H9 (cell line): ENCODE data around the gene ACBD6. TPM values are rescaled to one million over a fixed set of nuclear protein-coding genes. Genes with fewer than 3 reads are reported as not detected.

Experiments
- DNase-seq: peaks from one replicate; pipeline ENCODE4 v3.0.0-alpha.2; 2017
- H2AFZ ChIP-seq: one replicate; pipeline ENCODE4 v1.6.1; 2013; ENCODE audit warnings: mild to moderate bottlenecking, low read length, control low read depth, moderate library complexity
- H2AK5ac ChIP-seq: 2 replicates; pipeline ENCODE4 v1.6.1; 2013; ENCODE audit warnings: low read length, control low read depth, mixed read lengths; ENCODE audit not compliant: insufficient read length
- H2BK120ac ChIP-seq: one replicate; pipeline ENCODE4 v1.6.1; 2013; ENCODE audit warnings: low read depth, mild to moderate bottlenecking, low read length, control low read depth, inconsistent platforms; ENCODE audit not compliant: poor library complexity, severe bottlenecking
- H2BK12ac ChIP-seq: 2 replicates; pipeline ENCODE4 v1.6.1; 2013; ENCODE audit warnings: low read length, control low read depth, mixed read lengths, low read depth; ENCODE audit not compliant: insufficient read length
- H2BK15ac ChIP-seq: 2 replicates; pipeline ENCODE4 v1.6.1; 2013; ENCODE audit warnings: low read depth, low read length, control low read depth
- H2BK20ac ChIP-seq: one replicate; pipeline ENCODE4 v1.6.1; 2013; ENCODE audit warnings: low read depth, mild to moderate bottlenecking, low read length, control low read depth, inconsistent platforms; ENCODE audit not compliant: poor library complexity, severe bottlenecking
- H2BK5ac ChIP-seq: 2 replicates; pipeline ENCODE4 v1.6.1; 2013; ENCODE audit warnings: low read length, control low read depth, mixed read lengths; ENCODE audit not compliant: insufficient read length
- H3K14ac ChIP-seq: 2 replicates; pipeline ENCODE4 v1.6.1; 2013; ENCODE audit warnings: low read length, control low read depth; ENCODE audit not compliant: insufficient read depth
- H3K18ac ChIP-seq: 2 replicates; pipeline ENCODE4 v1.6.1; 2013; ENCODE audit warnings: low read depth, mild to moderate bottlenecking, mixed read lengths, low read length, control low read depth; ENCODE audit not compliant: insufficient read length
- H3K23ac ChIP-seq: 2 replicates; pipeline ENCODE4 v1.6.1; 2013; ENCODE audit warnings: low read length, control low read depth, mixed read lengths, low read depth; ENCODE audit not compliant: insufficient read length
- H3K23me2 ChIP-seq: 2 replicates; pipeline ENCODE4 v1.6.1; 2013; ENCODE audit warnings: low read depth, mild to moderate bottlenecking, mixed read lengths, low read length, control low read depth; ENCODE audit not compliant: insufficient read length, poor library complexity, severe bottlenecking
- H3K27ac ChIP-seq: 2 replicates; pipeline ENCODE4 v1.5.1; 2013; ENCODE audit warnings: low read length, control low read depth, mixed read lengths, low read depth; ENCODE audit not compliant: insufficient read length
- H3K27me3 ChIP-seq: 2 replicates; pipeline ENCODE4 v1.6.1; 2013; ENCODE audit warnings: low read length, control low read depth, inconsistent platforms; ENCODE audit not compliant: insufficient read depth
- H3K4ac ChIP-seq: 2 replicates; pipeline ENCODE4 v1.6.1; 2013; ENCODE audit warnings: low read depth, mild to moderate bottlenecking, control low read depth, inconsistent platforms, low read length, moderate library complexity
- H3K4me1 ChIP-seq: 2 replicates; pipeline ENCODE4 v1.6.1; 2013; ENCODE audit warnings: low read length, control low read depth, inconsistent platforms; ENCODE audit not compliant: insufficient read depth
- H3K4me2 ChIP-seq: 2 replicates; pipeline ENCODE4 v1.6.1; 2013; ENCODE audit warnings: low read length, control low read depth, mixed read lengths; ENCODE audit not compliant: insufficient read length, insufficient read depth
- H3K56ac ChIP-seq: 2 replicates; pipeline ENCODE4 v1.6.1; 2013; ENCODE audit warnings: low read depth, mild to moderate bottlenecking, mixed read lengths, low read length, control low read depth; ENCODE audit not compliant: insufficient read length
- H3K79me1 ChIP-seq: 2 replicates; pipeline ENCODE4 v1.6.1; 2013; ENCODE audit warnings: low read depth, mild to moderate bottlenecking, moderate library complexity, low read length, control low read depth, inconsistent platforms; ENCODE audit not compliant: insufficient read depth, poor library complexity, severe bottlenecking
- H3K79me2 ChIP-seq: 2 replicates; pipeline ENCODE4 v1.6.1; 2013; ENCODE audit warnings: low read length, control low read depth, inconsistent platforms; ENCODE audit not compliant: insufficient read depth
- H3K9ac ChIP-seq: 2 replicates; pipeline ENCODE4 v1.6.1; 2013; ENCODE audit warnings: low read length, control low read depth, mixed read lengths; ENCODE audit not compliant: insufficient read length; ENCODE audit errors: extremely low read depth
- H3K9me3 ChIP-seq: one replicate; pipeline ENCODE4 v1.6.1; 2013; ENCODE audit warnings: low read depth, low read length, inconsistent platforms; ENCODE audit not compliant: control insufficient read depth
- H3T11ph ChIP-seq: one replicate; pipeline ENCODE4 v1.6.1; 2013; ENCODE audit warnings: mild to moderate bottlenecking, low read length, control low read depth, inconsistent platforms
- H4K20me1 ChIP-seq: one replicate; pipeline ENCODE4 v1.6.1; 2013; ENCODE audit not compliant: control insufficient read depth, insufficient read length, insufficient read depth
- H4K5ac ChIP-seq: 2 replicates; pipeline ENCODE4 v1.6.1; 2013; ENCODE audit warnings: low read depth, mild to moderate bottlenecking, mixed read lengths, low read length, control low read depth; ENCODE audit not compliant: insufficient read length
- H4K8ac ChIP-seq: replicated peaks from 2 replicates; pipeline ENCODE4 v1.6.1; 2013; ENCODE audit warnings: low read length, control low read depth, mixed read lengths, low read depth; ENCODE audit not compliant: insufficient read length
- H4K91ac ChIP-seq: 2 replicates; pipeline ENCODE4 v1.6.1; 2013; ENCODE audit warnings: low read depth, mild to moderate bottlenecking, moderate library complexity, mixed read lengths, low read length, control low read depth; ENCODE audit not compliant: insufficient read length
- H3K27ac Mint-ChIP-seq, 3 experiments: 2 replicates in 2 of 3; 3 replicates in 1 of 3; pipeline ENCODE4 v1.8.0; 2020 to 2021; ENCODE audit warnings: mixed read lengths in 3 of 3, mild to moderate bottlenecking in 1 of 3, moderate library complexity in 1 of 3
- H3K27me3 Mint-ChIP-seq: 2 replicates; pipeline ENCODE4 v1.8.0; 2021; ENCODE audit warnings: low read depth, mild to moderate bottlenecking, moderate library complexity, mixed read lengths
- H3K36me3 Mint-ChIP-seq, 3 experiments: 2 replicates in 2 of 3; 3 replicates in 1 of 3; pipeline ENCODE4 v1.8.0; 2020 to 2021; ENCODE audit warnings: low read depth in 3 of 3, mixed read lengths in 3 of 3; ENCODE audit not compliant: insufficient read depth in 1 of 3
- H3K4me1 Mint-ChIP-seq, 2 experiments: 2 replicates each; pipeline ENCODE4 v1.8.0; 2020; ENCODE audit warnings: mixed read lengths in 2 of 2
- H3K4me3 Mint-ChIP-seq, 2 experiments: 2 replicates in 1 of 2; 3 replicates in 1 of 2; pipeline ENCODE4 v1.8.0; 2020 to 2021; ENCODE audit warnings: mild to moderate bottlenecking in 2 of 2, mixed read lengths in 2 of 2, moderate library complexity in 1 of 2
- H3K9me3 Mint-ChIP-seq, 2 experiments: 2 replicates in 1 of 2; 3 replicates in 1 of 2; pipeline ENCODE4 v1.8.0; 2020; ENCODE audit warnings: mild to moderate bottlenecking in 2 of 2, mixed read lengths in 2 of 2, moderate library complexity in 1 of 2
- WGBS: extraction: QIAGEN DNeasy Blood & Tissue Kit; methylation state at CpG from one replicate; pipeline ENCODE4 v1.1.7; 2013; ENCODE audit warnings: missing lambda C conversion rate, low lambda C conversion rate, mixed read lengths; ENCODE audit not compliant: insufficient read length; ENCODE audit errors: extremely low coverage; 5-methylcytosine and 5-hydroxymethylcytosine counted together
- total RNA-seq: library from RNA; stranded (reverse); gene quantifications from 2 replicates; pipeline ENCODE4 v1.2.1, GENCODE V29; 2021
- TF ChIP-seq, protein P1 (sequence below): fragments of 200-600 bp; sonication (generic); conservative IDR thresholded peaks from 3 replicates; pipeline ENCODE4 v1.8.0; 2021; ENCODE audit warnings: antibody characterized with exemption, mild to moderate bottlenecking

The ACBD6 gene
- total RNA-seq, 1 experiment from 2014 or later, result 51.4 TPM

DNA sequence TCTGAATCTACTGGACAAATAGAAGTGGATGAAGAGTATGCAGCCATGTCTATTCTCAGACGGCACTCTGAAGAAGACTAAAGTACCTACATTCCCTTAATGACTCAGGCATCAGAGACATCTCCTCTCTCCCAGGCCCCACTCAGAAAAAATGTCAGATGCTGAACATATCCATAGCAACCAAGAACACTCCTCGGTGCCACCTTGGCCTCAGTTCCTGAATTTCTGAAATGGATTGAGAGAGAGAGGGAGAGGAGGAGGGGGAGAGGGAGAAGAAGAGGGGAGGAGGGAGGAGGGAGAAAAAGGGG, 40.4 kb upstream of the ACBD6 start:
- Histone ChIP-seq H4K8ac (no peak overlapping the region), H3K27ac (no peak overlapping the region), H3K9me3 (no peaks in the 10 kb centered on the region), H2BK120ac (no peak overlapping the region), H3K56ac (no peak overlapping the region), H4K91ac (no peak overlapping the region), H3T11ph (no peak overlapping the region), H2BK12ac (no peak overlapping the region), H2AFZ (peak overlapping the region; percentile 22), H2BK5ac (no peak overlapping the region), H4K5ac (no peak overlapping the region), H3K27me3 (no peaks in the 10 kb centered on the region), H2BK20ac (no peak overlapping the region), H3K23ac (no peak overlapping the region), H3K18ac (no peak overlapping the region), H3K9ac (no peak overlapping the region), H3K79me1 (no peaks in the 10 kb centered on the region), H4K20me1 (no peaks in the 10 kb centered on the region), H3K4ac (no peak overlapping the region), H3K4me2 (no peak overlapping the region), H3K4me1 (peaks cover 4% of the 10 kb centered on the region; the same call in 1 of the 2 replicates), H2BK15ac (no peak overlapping the region), H2AK5ac (no peak overlapping the region), H3K14ac (no peak overlapping the region), H3K79me2 (no peaks in the 10 kb centered on the region), H3K23me2 (no peaks in the 10 kb centered on the region)
- no peak for DNase-seq
- TF ChIP-seq, protein P1, sequence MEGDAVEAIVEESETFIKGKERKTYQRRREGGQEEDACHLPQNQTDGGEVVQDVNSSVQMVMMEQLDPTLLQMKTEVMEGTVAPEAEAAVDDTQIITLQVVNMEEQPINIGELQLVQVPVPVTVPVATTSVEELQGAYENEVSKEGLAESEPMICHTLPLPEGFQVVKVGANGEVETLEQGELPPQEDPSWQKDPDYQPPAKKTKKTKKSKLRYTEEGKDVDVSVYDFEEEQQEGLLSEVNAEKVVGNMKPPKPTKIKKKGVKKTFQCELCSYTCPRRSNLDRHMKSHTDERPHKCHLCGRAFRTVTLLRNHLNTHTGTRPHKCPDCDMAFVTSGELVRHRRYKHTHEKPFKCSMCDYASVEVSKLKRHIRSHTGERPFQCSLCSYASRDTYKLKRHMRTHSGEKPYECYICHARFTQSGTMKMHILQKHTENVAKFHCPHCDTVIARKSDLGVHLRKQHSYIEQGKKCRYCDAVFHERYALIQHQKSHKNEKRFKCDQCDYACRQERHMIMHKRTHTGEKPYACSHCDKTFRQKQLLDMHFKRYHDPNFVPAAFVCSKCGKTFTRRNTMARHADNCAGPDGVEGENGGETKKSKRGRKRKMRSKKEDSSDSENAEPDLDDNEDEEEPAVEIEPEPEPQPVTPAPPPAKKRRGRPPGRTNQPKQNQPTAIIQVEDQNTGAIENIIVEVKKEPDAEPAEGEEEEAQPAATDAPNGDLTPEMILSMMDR, result no peak
- H3K4me1 Mint-ChIP-seq, result peaks cover 13% of the 10 kb centered on the region in 2 experiments
- H3K27ac Mint-ChIP-seq, result no peak overlapping the region
- H3K27me3 Mint-ChIP-seq, result no peaks in the 10 kb centered on the region; the same call in 1 of the 2 replicates
- no peaks in the 10 kb centered on the region for H3K9me3 Mint-ChIP-seq
- no peak overlapping the region for H3K4me3 Mint-ChIP-seq
- WGBS, result no CpG with 5 or more reads among the region's 2 CpGs
- H3K36me3 Mint-ChIP-seq, result no peaks in the 10 kb centered on the region
